Naive thymus-derived CD4-positive, alpha-beta T cell (primary cell): ENCODE measurements around the gene OSBP2. TPM values are rescaled to one million over a fixed set of nuclear protein-coding genes. Genes with fewer than 3 reads are reported as not detected.

Source experiments
- ATAC-seq: fragments of 150-1000 bp; cut with Tn5 transposase; 2 replicates; pipeline ENCODE4 v1.10.0; 2021; ENCODE audit warnings: mild to moderate bottlenecking, moderate library complexity
- CTCF ChIA-PET: fragments of 350-600 bp; sonication (Branson Sonifier 250); formaldehyde crosslinking; loops from one replicate; lab custom pipeline; 2021; ENCODE audit warnings: antibody characterized with exemption; lab: Charles Lee
- POLR2A ChIA-PET: fragments of 350-600 bp; sonication (Branson Sonifier 250); formaldehyde crosslinking; loops from one replicate; lab custom pipeline; 2021; ENCODE audit warnings: antibody characterized with exemption, inconsistent platforms; lab: Charles Lee
- DNase-seq, 9 donors: peaks; one replicate each; pipeline versions ENCODE4 v3.0.0 to v3.0.0-alpha.2; 2020 to 2022; ENCODE audit warnings: mixed read lengths in 1 of 9
- H3K27ac ChIP-seq: one replicate; pipeline ENCODE4 v1.7.0; 2013; ENCODE audit warnings: mild to moderate bottlenecking, low read depth, low read length, moderate library complexity
- H3K27me3 ChIP-seq, 2 donors: one replicate each; pipeline ENCODE4 v1.7.0; 2013; ENCODE audit warnings: low read length in 2 of 2, mild to moderate bottlenecking in 2 of 2, moderate library complexity in 2 of 2; ENCODE audit not compliant: control insufficient read depth in 2 of 2, insufficient read depth in 2 of 2
- H3K36me3 ChIP-seq, 3 experiments: 1 replicate in 2 of 3; 2 replicates in 1 of 3; pipeline ENCODE4 v1.7.0; 2013; ENCODE audit warnings: low read length in 3 of 3, mild to moderate bottlenecking in 3 of 3, moderate library complexity in 1 of 3; ENCODE audit not compliant: insufficient read depth in 3 of 3, control insufficient read depth in 2 of 3
- H3K4me1 ChIP-seq, 2 donors: one replicate each; pipeline ENCODE4 v1.7.0; 2013; ENCODE audit warnings: low read length in 2 of 2, mild to moderate bottlenecking in 2 of 2, moderate library complexity in 1 of 2; ENCODE audit not compliant: control insufficient read depth in 2 of 2, insufficient read depth in 2 of 2
- H3K4me3 ChIP-seq: 2 replicates; pipeline ENCODE4 v1.7.0; 2013; ENCODE audit warnings: mild to moderate bottlenecking, low read length
- H3K9me3 ChIP-seq, 3 experiments: 1 replicate in 2 of 3; 2 replicates in 1 of 3; pipeline ENCODE4 v1.7.0; 2013; ENCODE audit warnings: low read length in 3 of 3; ENCODE audit not compliant: control insufficient read depth in 2 of 3
- H3K27ac Mint-ChIP-seq, 9 donors: one replicate each; pipeline ENCODE4 v1.8.0; 2020 to 2022; ENCODE audit warnings: mixed read lengths in 9 of 9, mild to moderate bottlenecking in 8 of 9, moderate library complexity in 5 of 9, inconsistent platforms in 2 of 9
- H3K27me3 Mint-ChIP-seq, 5 donors: one replicate each; pipeline ENCODE4 v1.8.0; 2021 to 2022; ENCODE audit warnings: mixed read lengths in 5 of 5, mild to moderate bottlenecking in 1 of 5
- H3K36me3 Mint-ChIP-seq, 5 donors: one replicate each; pipeline ENCODE4 v1.8.0; 2020 to 2022; ENCODE audit warnings: mixed read lengths in 5 of 5, mild to moderate bottlenecking in 3 of 5, inconsistent platforms in 1 of 5
- H3K4me1 Mint-ChIP-seq, 7 donors: one replicate each; pipeline ENCODE4 v1.8.0; 2020 to 2022; ENCODE audit warnings: mixed read lengths in 7 of 7, mild to moderate bottlenecking in 3 of 7, inconsistent platforms in 1 of 7
- H3K4me3 Mint-ChIP-seq, 10 donors: one replicate each; pipeline ENCODE4 v1.8.0; 2020 to 2022; ENCODE audit warnings: mild to moderate bottlenecking in 10 of 10, mixed read lengths in 10 of 10, moderate library complexity in 6 of 10, inconsistent platforms in 2 of 10
- H3K9me3 Mint-ChIP-seq, 11 donors: one replicate each; pipeline ENCODE4 v1.8.0; 2020 to 2022; ENCODE audit warnings: mixed read lengths in 11 of 11, mild to moderate bottlenecking in 4 of 11, inconsistent platforms in 1 of 11, moderate library complexity in 1 of 11
- intact Hi-C, 2 donors: fragments of 100-400 bp; cut with micrococcal nuclease; formaldehyde crosslinking; loops; one replicate each; pipeline ENCODE4 v1.15.1; 2023
- polyA plus RNA-seq, 2 donors: library from polyadenylated mRNA; unstranded; fragments of 300-500 nt; fragmentation: Illumina TruSeq; gene quantifications; one replicate each; pipeline ENCODE4 v1.2.3, GENCODE V29; 2021
- total RNA-seq, 6 experiments: library from RNA in 5 of 6; stranded (reverse) in 5 of 6; gene quantifications; 1 replicate in 5 of 6; 2 replicates in 1 of 6; pipeline ENCODE4 v1.2.3 and lab custom pipeline; 2021 to 2026

Gene OSBP2
- total and polyA plus RNA-seq, 7 experiments from 2014 or later, result 0.37 to 2.7 (median 1.8) TPM

DNA sequence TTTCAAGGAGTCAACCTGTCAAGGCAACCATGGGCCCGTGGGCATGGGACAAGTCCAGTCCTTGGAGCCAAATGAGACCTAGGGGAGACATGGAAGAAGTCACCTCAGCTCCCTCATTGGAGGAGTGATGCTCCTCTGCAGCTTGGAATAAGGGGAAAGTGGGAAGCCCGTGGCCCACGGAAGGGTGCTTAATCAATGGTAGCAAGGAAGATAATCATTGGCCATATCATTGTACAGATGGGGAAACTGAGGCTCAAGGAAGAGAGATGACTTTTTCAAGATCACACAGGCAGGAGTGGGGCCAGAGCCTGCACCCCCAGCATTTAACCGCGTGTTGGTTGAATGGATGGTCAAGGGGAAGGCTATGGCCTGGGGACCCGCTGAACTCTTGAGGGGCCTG is 133.0 kb downstream of the OSBP2 start:
- ATAC-seq, result no peak

DNA sequence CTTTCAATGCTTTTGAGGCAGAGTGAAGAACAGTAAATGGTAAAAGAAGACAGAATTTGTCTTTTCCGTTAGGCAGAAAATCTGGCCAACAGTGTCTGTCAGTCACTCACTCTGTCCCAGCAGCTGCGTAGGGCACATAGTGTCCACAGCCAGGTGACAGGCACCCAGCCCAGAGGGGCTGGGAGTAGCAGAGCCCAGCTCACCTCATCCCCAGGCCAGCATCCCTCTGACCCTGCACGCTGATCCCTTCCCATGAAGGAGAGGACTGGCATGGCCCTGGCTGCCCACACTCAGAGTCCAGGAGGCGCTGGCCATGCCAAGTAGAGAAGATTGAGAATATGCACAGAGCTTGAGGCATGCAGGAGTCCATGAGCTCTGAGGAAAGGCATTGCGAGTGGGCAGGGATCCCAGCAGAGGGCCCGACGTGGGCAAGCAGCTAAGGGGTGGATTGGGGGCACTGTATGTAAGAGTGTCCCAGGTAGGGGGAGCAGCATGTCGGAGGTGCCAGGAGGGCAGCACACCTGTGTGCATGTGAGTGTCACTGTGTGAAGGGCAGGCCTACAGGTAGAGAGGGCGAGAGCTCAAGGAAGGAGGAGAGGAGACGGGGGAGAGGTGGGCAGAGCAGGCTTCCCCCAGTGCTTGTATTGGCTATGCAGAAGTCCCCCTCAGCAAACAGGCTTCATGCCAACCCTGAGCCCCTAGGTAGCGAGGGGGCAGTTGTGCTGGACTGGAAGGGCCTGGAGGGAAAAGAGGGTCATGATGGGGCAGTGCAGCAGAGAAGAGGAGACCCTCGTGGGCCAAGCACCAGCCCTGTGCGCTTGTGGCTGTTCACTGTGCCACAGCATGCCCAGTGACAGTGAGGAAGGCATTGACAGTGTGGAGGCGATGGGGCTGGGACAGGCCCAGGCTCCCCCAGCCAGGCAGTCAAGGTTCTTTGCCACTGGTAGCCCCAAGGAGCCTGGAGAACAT is 133.8 kb downstream of the OSBP2 start:
- POLR2A ChIA-PET, result no interaction called here
- no peaks in the 10 kb centered on the region for H3K9me3 ChIP-seq
- intact Hi-C loops, result no loop called here
- DNase-seq (no peak), ATAC-seq (no peak)
- no peaks in the 10 kb centered on the region for H3K36me3 Mint-ChIP-seq
- no peak overlapping the region for H3K27ac ChIP-seq
- H3K27me3 ChIP-seq, result no peaks in the 10 kb centered on the region
- H3K4me3 Mint-ChIP-seq, result no peak overlapping the region
- peak overlapping the region in 1 of 9 donors; percentile 41 for H3K27ac Mint-ChIP-seq
- no peak overlapping the region for H3K4me3 ChIP-seq
- H3K4me1 ChIP-seq, result no peaks in the 10 kb centered on the region
- H3K4me1 Mint-ChIP-seq, result peaks cover 0 to 5% (median 1%) of the 10 kb centered on the region in 7 donors
- H3K9me3 Mint-ChIP-seq, result no peaks in the 10 kb centered on the region
- H3K36me3 ChIP-seq, result no peaks in the 10 kb centered on the region
- H3K27me3 Mint-ChIP-seq, result peaks cover 16 to 22% (median 20%) of the 10 kb centered on the region in 5 donors
- CTCF ChIA-PET, result no interaction called here

More for the DNA sequence above, 133.0 kb downstream of the OSBP2 start:
- H3K9me3 Mint-ChIP-seq, result no peaks in the 10 kb centered on the region
- H3K27me3 Mint-ChIP-seq, result peaks cover 22 to 27% (median 27%) of the 10 kb centered on the region in 5 donors
- H3K4me3 Mint-ChIP-seq, result no peak overlapping the region
- H3K4me3 ChIP-seq, result no peak overlapping the region
- H3K4me1 Mint-ChIP-seq, result peaks cover 2 to 7% (median 5%) of the 10 kb centered on the region in 7 donors
- H3K4me1 ChIP-seq, result no peaks in the 10 kb centered on the region
- DNase-seq, result no peak
- intact Hi-C loops, result no loop called here
- H3K36me3 ChIP-seq, result no peaks in the 10 kb centered on the region
- H3K36me3 Mint-ChIP-seq, result no peaks in the 10 kb centered on the region
- no peak overlapping the region for H3K27ac Mint-ChIP-seq
- peaks cover 0 to 1% of the 10 kb centered on the region in 2 donors for H3K27me3 ChIP-seq
- ChIA-PET POLR2A (no interaction called here), CTCF (no interaction called here)
- no peak overlapping the region for H3K27ac ChIP-seq
- no peaks in the 10 kb centered on the region for H3K9me3 ChIP-seq

DNA sequence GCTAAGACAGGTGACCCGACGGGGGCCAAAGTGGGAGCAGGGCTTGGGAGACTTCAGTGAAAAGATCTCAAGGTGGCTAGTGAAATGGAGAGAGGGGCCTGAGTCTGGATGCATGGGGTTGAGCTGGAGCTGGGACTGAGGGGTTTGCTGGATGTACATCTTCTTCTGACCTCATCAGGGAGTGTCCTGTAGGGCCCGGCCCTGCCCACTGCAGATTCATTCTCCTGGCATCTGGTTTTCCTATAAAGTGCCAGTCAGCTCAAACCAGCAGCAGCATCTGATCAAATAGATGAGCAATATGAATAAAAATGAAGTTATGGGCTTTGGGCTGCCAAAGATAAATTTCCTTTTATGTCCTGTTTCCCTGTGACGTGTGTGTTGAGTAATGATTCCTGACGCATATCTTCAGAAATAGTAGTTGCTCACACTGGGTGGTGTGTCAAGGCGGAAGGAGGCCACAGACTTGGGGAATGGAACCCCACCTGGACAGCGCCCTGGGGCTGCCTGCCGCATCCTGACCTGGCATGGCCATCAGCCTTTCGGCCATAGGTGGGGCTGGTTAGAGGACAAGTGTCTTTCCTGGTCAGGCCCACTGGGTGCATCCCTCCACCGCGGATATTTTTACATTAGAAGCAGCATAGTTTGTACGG is 135.4 kb downstream of the OSBP2 start:
- Mint-ChIP-seq H3K9me3 (no peaks in the 10 kb centered on the region), H3K27me3 (peaks cover 5 to 10% (median 9%) of the 10 kb centered on the region in 5 donors), H3K36me3 (no peaks in the 10 kb centered on the region), H3K4me3 (no peak overlapping the region), H3K27ac (no peak overlapping the region), H3K4me1 (peaks cover 0 to 5% (median 0%) of the 10 kb centered on the region in 7 donors)
- POLR2A ChIA-PET, result no interaction called here
- intact Hi-C loops, result no loop called here
- CTCF ChIA-PET, result no interaction called here
- Histone ChIP-seq H3K4me1 (no peaks in the 10 kb centered on the region), H3K27me3 (no peaks in the 10 kb centered on the region), H3K27ac (no peak overlapping the region), H3K36me3 (no peaks in the 10 kb centered on the region), H3K9me3 (no peaks in the 10 kb centered on the region), H3K4me3 (no peak overlapping the region)
- DNase-seq (no peak), ATAC-seq (no peak)

DNA sequence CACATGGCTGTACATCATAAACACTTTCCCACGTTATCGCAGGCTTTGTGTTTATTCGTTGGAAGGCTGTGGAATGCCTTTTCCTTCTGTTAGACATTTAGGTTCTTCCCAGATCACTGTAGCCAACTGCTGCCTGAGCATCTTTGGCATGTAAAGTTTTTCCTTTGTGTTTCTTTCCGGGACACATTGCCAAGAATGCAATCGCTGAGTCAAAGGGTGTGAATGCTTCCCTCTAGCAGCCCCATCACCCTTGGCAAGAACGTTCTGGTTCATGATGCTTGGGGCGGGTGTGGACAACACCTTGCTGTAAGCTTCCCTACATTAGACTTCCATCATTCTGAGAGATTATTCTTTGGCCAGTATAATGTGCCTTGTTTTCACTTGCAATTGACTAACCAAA is 136.2 kb downstream of the OSBP2 start:
- no peaks in the 10 kb centered on the region for H3K4me1 ChIP-seq
- H3K36me3 ChIP-seq, result no peaks in the 10 kb centered on the region
- intact Hi-C loops, result no loop called here
- Mint-ChIP-seq H3K4me3 (no peak overlapping the region), H3K9me3 (no peaks in the 10 kb centered on the region), H3K4me1 (peaks cover 0 to 5% (median 0%) of the 10 kb centered on the region in 7 donors), H3K27ac (no peak overlapping the region), H3K36me3 (no peaks in the 10 kb centered on the region), H3K27me3 (peaks cover 0 to 12% (median 5%) of the 10 kb centered on the region in 5 donors)
- POLR2A ChIA-PET, result no interaction called here
- no peak overlapping the region for H3K4me3 ChIP-seq
- ATAC-seq (no peak), DNase-seq (no peak)
- CTCF ChIA-PET, result no interaction called here
- H3K27me3 ChIP-seq, result no peaks in the 10 kb centered on the region
- H3K27ac ChIP-seq, result no peak overlapping the region
- no peaks in the 10 kb centered on the region for H3K9me3 ChIP-seq

DNA sequence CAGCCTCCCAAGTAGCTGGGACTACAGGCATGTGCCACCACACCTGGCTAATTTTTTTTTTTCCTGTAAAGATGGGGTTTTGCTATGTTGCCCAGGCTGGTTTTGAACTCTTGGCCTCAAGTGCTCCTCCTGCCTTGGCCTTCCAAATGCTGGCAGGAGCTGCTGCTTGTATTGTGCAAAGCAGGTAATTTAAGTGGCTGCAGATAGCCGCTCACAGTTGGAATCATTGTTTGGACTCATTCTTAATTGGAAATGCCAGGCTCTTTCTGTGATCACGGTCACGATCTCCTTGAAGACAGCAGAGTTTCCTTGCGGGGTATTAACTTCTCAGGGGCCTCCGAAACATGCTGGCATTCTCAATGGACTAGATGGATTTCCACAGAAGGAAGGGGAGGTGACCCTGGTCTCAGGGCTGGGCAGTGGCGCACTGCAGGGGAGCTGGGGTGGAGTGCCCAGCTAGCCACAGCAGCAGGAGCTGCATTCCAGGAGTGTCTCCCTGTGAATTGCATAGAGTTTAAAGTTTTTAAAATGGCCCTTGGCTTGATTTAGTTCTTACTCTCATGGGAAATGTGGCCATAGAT is 137.8 kb downstream of the OSBP2 start:
- ATAC-seq (no peak), DNase-seq (no peak)
- ChIA-PET CTCF (no interaction called here), POLR2A (no interaction called here)
- H3K36me3 Mint-ChIP-seq, result no peaks in the 10 kb centered on the region
- H3K4me3 ChIP-seq, result no peak overlapping the region
- H3K27me3 ChIP-seq, result no peaks in the 10 kb centered on the region
- no peak overlapping the region for H3K27ac ChIP-seq
- H3K27ac Mint-ChIP-seq, result no peak overlapping the region
- no peak overlapping the region for H3K4me3 Mint-ChIP-seq
- H3K36me3 ChIP-seq, result no peaks in the 10 kb centered on the region
- intact Hi-C loops, result no loop called here
- no peaks in the 10 kb centered on the region for H3K9me3 ChIP-seq
- H3K4me1 Mint-ChIP-seq, result peaks cover 0 to 1% (median 0%) of the 10 kb centered on the region in 7 donors
- peaks cover 0 to 3% (median 0%) of the 10 kb centered on the region in 11 donors for H3K9me3 Mint-ChIP-seq
- H3K4me1 ChIP-seq, result no peaks in the 10 kb centered on the region
- H3K27me3 Mint-ChIP-seq, result peaks cover 0 to 14% (median 5%) of the 10 kb centered on the region in 5 donors

DNA sequence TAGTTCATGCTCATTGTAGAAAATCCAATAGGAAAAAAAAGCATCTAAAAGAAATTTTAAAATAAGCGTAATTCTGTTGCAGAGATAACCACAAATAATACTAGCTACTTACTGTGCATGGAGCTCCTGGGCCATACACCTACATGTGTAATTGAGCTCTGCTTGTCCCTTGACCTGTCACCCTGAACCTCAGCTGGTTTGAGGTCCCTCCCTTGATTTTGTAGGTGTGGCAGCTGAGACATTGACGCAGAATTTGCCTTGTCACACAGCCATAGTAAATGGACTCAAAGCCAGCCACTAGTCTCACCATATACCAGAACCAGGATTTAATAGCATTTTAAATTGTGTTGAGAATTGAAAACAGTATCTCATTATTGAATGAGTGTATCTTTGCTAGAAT is 138.6 kb downstream of the OSBP2 start:
- Mint-ChIP-seq H3K27me3 (peaks cover 0 to 16% (median 6%) of the 10 kb centered on the region in 5 donors), H3K9me3 (peaks cover 0 to 11% (median 6%) of the 10 kb centered on the region in 11 donors), H3K4me3 (no peak overlapping the region), H3K27ac (no peak overlapping the region), H3K4me1 (peaks cover 0 to 1% (median 0%) of the 10 kb centered on the region in 7 donors), H3K36me3 (peaks cover 0 to 6% (median under 1%) of the 10 kb centered on the region in 5 donors)
- H3K9me3 ChIP-seq, result peaks cover 0 to 4% (median 0%) of the 10 kb centered on the region in 3 experiments
- H3K4me1 ChIP-seq, result no peaks in the 10 kb centered on the region
- ATAC-seq (no peak), DNase-seq (no peak)
- CTCF ChIA-PET, result no interaction called here
- no peaks in the 10 kb centered on the region for H3K27me3 ChIP-seq
- no peaks in the 10 kb centered on the region for H3K36me3 ChIP-seq
- H3K4me3 ChIP-seq, result no peak overlapping the region
- intact Hi-C loops, result no loop called here
- no peak overlapping the region for H3K27ac ChIP-seq
- POLR2A ChIA-PET, result no interaction called here
